ENCODE results near the gene PCDHB3.
A peak's percentile ranks its signal among the peaks of the same experiment; 100 is the strongest.
"Not testable (repeated sequence)": the region's sequence is repeated elsewhere in the genome, so short reads cannot be mapped to it uniquely, and the experiment has no call there.

The PCDHB3 gene

GRCh38 chr5:141121563-141121962 is 21.3 kb downstream of the PCDHB3 start, which contains the start of gene PCDHB4:
Gene PCDHB4, plus strand, starts transcription at chr5:141121818. Its CDS starts 181 bp downstream, at chr5:141121999.
- no peak for TF ChIP-seq CTCF (IDR thresholded peaks at IDR 0.05; ENCODE audit: extremely low read depth, insufficient read depth, missing control alignments)
- no peak for DNase-seq (ENCODE audit: low spot score)
- in situ Hi-C loops (cut with MboI; ENCODE audit: low pct_unique_long_range_greater_than_20kb, low sequenced_read_pairs, unreplicated experiment): no loop called here

GRCh38 chr5:141121985-141122384 is 21.7 kb downstream of the PCDHB3 start:
- no peak for DNase-seq (ENCODE audit: low spot score)
- in situ Hi-C loops (cut with MboI; ENCODE audit: low pct_unique_long_range_greater_than_20kb, low sequenced_read_pairs, unreplicated experiment): no loop called here
- no peak for TF ChIP-seq CTCF (IDR thresholded peaks at IDR 0.05; ENCODE audit: extremely low read depth, insufficient read depth, missing control alignments)

GRCh38 chr5:141123396-141124135 is 23.3 kb downstream of the PCDHB3 start:
- DNase-seq (ENCODE audit: low spot score); in situ Hi-C loops (cut with MboI; ENCODE audit: low pct_unique_long_range_greater_than_20kb, low sequenced_read_pairs, unreplicated experiment): not testable (repeated sequence)

GRCh38 chr5:141127305-141127704 is 27.0 kb downstream of the PCDHB3 start:
- no peak for DNase-seq (ENCODE audit: low spot score)
- no peak for TF ChIP-seq CTCF (IDR thresholded peaks at IDR 0.05; ENCODE audit: extremely low read depth, insufficient read depth, missing control alignments)
- in situ Hi-C loops (cut with MboI; ENCODE audit: low pct_unique_long_range_greater_than_20kb, low sequenced_read_pairs, unreplicated experiment): no loop called here

- in situ Hi-C loops (cut with MboI; ENCODE audit: low pct_unique_long_range_greater_than_20kb, low sequenced_read_pairs, unreplicated experiment): no loop called here
- DNase-seq (ENCODE audit: low spot score): no peak
- peak; percentile 11 for TF ChIP-seq CTCF (IDR thresholded peaks at IDR 0.05; ENCODE audit: extremely low read depth, insufficient read depth, missing control alignments)
Measured at GRCh38 chr5:141135030-141135717, 34.9 kb downstream of the PCDHB3 start, which contains the start of gene PCDHB5. Gene PCDHB5, plus strand, starts transcription at chr5:141135206. Its CDS starts 229 bp downstream, at chr5:141135435.

GRCh38 chr5:141135718-141136266 is 35.5 kb downstream of the PCDHB3 start:
- TF ChIP-seq CTCF (IDR thresholded peaks at IDR 0.05; ENCODE audit: extremely low read depth, insufficient read depth, missing control alignments): no peak
- DNase-seq (ENCODE audit: low spot score): no peak
- in situ Hi-C loops (cut with MboI; ENCODE audit: low pct_unique_long_range_greater_than_20kb, low sequenced_read_pairs, unreplicated experiment): no loop called here

GRCh38 chr5:141137346-141137745 is 37.1 kb downstream of the PCDHB3 start:
- in situ Hi-C loops (cut with MboI; ENCODE audit: low pct_unique_long_range_greater_than_20kb, low sequenced_read_pairs, unreplicated experiment); DNase-seq (ENCODE audit: low spot score): not testable (repeated sequence)

All from GM13977 (cell line).